HK-2 (cell line): Measurements from ENCODE around the gene TEX264.

Source experiments
- DNase-seq: peaks from one replicate; pipeline ENCODE4 v3.0.0-alpha.2; 2018; ENCODE audit not compliant: unreplicated experiment

TEX264 gene

DNA sequence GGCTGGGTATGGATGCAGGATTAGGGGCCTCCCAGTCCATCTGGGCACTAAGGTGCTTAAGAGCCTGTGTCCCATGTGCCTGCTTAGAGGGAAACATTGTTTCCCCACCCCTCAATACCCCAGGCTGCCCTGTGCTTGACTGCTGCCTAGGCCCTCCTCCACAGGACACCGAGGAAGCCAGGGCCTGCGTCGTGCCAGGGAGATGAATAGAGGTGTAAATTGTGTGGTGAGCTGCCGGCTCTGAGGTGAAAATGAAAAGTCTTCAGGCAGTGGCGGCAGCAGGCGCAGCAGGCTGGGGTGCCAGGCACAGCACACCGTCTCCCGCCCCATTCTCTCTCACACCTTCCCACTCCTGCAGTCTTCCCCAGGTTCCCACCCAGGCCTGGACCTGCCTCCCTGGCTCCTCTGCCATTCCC, 21.9 kb downstream of the TEX264 start:
- DNase-seq: no peak

DNA sequence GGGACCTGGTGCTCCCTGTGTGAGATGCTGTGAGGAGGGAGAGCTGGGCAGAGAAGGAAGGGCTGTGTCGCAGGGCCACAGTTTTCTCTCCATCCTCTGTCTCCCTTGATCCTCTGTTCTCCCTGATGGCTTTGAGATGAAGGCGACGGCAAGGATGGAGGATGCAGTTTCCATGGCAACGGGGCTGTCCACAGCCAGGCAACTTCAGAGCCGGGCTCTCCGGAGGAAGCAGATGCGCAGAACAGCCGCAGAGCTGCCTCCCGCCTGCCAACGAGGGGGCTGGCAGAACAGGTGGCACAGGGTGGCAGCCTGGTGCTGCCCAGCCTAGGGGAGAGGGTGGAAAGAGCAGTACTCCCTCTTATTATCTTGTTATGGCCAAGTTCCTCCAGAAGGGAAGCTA, 25.9 kb downstream of the TEX264 start:
- no peak for DNase-seq

DNA sequence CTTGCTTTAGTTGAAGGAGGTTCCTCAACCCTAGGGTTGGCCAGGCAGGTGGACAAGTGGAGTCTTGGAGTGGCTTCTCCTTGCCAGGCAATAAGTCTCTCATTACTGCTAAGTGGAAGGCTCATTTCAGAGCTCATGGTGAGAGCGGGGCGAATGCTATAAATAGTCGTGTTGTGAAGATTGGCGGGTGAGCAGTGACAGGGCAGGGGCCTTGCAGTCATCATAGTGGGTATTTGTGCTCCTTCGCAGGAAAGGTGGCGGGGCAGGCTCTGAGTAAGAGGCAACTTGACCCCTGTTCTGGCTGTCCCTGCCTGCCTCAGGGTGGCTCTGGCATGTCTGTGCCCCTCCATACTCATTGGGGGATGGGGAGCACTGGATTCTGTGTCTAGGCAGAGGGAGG, 27.2 kb downstream of the TEX264 start:
- no peak for DNase-seq

DNA sequence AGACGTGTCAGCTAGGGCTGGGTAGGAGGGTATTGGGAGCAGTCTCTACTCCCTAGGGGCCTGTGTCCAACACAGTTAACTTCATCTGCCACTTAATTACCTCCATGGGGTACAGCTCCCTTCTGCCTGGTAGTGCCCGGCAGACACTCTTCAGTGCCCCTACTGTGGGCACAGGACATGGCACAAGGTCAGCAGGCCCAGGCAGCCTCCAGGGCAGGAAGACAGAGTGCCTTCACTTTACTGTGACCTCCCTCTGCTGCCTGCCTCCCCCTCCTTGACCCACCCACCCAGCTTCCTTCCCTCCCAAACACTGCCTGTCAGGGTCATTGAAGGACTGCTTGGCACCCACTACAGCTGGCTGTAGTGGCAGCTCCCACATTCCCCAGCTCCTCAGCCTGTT, 29.4 kb downstream of the TEX264 start:
- DNase-seq: no peak

DNA sequence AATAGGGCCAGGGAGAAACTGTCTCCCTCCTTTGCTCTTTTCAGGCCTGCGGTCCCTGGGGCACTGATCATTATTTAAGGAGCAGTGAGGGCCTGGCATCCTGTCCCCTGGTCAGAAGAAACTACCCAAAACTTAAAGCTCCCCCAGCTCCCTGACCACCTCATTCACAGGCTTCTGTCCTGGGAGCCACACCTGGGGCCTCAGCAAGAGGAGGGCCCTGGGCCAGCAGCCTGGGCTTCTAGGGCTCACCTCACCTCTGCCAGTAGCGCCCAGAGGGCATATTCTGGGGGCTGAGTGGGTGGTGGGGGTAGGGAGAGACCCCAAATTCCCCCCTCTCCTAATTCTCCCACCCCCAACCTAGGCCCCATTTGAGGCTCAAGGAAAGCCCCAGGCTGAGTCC, 31.1 kb downstream of the TEX264 start:
- no peak for DNase-seq

DNA sequence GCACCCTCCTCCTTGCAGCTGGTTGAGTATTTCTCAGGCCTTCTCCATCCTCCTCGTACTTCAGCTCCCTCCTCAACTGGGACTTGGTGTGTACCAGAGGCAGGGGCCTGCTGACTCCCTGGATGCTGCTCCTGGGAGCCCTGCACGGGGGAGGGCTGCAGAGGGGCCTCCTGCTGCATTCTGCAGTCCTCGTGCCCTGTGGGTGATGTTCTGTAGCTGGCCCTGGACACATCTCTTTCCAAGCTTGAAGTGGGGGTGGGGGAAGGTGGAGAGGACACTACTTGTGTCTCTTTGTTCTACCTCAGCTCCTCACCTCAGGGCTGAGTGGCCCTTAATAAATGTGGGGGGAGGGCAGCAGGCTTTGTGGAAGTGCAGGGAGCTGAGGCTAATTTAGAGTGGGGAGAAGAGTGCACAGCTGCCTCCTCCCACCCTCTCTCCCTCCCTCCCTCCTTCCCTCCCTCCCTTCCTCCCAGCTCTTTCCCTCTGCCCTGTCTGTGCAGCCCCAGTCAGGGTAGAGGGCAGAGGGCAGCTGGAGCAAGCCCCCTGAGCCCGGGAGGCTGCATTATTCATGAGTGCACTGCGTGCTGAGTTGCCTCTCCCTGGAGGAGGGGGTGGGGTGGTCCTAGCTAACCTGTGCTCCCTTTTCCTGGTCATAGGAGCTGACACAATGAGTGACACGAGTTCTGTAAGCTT, 32.2 kb downstream of the TEX264 start:
- DNase-seq: no peak

DNA sequence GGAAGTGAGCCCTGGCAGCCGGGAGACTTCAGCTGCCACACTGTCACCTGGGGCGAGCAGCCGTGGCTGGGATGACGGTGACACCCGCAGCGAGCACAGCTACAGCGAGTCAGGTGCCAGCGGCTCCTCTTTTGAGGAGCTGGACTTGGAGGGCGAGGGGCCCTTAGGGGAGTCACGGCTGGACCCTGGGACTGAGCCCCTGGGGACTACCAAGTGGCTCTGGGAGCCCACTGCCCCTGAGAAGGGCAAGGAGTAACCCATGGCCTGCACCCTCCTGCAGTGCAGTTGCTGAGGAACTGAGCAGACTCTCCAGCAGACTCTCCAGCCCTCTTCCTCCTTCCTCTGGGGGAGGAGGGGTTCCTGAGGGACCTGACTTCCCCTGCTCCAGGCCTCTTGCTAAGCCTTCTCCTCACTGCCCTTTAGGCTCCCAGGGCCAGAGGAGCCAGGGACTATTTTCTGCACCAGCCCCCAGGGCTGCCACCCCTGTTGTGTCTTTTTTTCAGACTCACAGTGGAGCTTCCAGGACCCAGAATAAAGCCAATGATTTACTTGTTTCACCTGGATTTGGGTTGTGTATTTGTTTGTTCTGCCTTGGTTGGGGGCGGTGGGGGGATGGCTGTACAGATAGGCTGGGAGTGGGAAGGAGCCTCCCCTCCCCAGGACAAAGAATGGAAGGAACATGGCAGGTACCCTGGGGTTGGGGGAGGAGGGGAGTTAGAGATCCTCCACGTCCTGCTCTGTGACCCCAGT, 32.9 kb downstream of the TEX264 start:
- DNase-seq: no peak

DNA sequence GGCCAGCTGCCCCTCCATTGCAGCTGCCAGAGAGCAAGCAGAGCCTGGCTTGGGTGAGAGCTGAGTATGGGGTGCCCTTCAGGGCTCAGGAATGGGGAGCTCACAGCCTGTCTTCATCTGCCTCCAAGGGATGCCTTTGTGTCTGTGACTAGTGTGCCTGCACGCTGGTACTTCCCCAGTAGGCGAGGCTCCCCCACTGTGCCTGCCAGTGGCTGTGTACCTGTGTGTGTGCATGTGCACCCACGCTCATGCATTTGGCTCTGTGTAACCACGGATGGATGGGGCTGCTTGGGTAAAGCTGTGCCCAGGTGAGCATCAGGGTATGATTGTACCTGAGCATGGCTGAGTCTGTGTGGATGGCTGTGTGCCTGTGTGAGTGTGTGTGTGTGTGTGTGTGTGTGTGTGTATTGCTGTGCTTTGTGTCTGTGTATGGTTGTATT, 33.5 kb downstream of the TEX264 start:
- no peak for DNase-seq

DNA sequence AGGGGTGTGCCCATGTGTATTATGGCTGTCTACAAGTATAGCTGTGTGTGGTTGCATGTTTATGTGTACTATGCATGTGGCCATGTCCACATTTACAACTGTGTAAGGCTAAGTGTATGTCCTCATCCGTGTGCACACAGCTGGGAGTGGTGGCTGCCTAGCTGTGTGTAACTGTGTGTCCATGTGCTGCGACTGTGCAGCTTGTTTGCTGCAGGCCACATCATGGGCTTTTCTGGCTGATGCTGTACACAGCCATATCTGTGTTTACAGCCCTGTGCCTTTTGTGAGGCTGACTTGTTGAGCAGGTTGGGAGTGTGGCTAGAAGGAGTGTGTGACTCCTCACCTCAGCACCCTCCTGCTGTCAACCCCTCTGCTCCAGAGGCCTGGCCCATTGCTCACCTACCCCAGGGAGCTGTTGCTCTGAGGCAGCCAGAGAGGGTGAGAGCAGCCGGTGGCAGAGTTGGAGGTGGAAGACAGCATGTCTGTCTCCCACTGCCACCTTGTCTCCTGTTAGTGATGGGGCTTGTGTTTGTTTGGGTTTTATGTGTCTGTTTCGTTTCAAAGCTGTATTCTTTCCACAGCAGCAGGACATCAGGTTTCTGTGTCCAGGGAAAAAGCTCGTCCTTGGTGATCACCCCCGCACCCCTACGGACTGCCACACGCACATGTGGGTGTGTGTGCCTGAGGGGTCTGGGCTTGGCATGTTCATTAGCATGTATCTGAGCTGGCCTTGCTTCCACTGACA, 34.4 kb downstream of the TEX264 start:
- DNase-seq: no peak

DNA sequence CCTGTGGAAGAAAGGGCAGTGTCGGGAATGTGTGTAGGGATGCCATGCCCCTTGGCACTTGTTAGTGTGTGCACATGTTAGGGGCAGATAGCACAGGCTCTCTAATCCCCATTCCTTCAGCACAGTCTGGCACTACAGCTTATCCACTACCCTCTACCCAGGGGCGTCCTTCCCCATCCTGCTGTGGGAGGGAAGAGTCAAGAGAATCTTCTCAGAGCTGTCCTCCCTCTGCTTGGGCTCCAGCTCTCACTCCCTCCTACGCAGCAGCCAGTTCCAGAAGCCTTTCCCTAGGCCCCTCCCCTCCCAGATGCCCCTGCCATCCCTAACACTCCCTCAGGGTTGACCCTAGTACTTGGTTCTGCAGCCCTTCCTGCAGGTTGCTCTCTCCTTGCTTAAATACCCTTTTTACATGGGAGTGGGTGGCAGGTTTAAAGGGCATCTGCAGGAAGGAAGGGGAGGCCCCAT, 35.0 kb downstream of the TEX264 start:
- no peak for DNase-seq

DNA sequence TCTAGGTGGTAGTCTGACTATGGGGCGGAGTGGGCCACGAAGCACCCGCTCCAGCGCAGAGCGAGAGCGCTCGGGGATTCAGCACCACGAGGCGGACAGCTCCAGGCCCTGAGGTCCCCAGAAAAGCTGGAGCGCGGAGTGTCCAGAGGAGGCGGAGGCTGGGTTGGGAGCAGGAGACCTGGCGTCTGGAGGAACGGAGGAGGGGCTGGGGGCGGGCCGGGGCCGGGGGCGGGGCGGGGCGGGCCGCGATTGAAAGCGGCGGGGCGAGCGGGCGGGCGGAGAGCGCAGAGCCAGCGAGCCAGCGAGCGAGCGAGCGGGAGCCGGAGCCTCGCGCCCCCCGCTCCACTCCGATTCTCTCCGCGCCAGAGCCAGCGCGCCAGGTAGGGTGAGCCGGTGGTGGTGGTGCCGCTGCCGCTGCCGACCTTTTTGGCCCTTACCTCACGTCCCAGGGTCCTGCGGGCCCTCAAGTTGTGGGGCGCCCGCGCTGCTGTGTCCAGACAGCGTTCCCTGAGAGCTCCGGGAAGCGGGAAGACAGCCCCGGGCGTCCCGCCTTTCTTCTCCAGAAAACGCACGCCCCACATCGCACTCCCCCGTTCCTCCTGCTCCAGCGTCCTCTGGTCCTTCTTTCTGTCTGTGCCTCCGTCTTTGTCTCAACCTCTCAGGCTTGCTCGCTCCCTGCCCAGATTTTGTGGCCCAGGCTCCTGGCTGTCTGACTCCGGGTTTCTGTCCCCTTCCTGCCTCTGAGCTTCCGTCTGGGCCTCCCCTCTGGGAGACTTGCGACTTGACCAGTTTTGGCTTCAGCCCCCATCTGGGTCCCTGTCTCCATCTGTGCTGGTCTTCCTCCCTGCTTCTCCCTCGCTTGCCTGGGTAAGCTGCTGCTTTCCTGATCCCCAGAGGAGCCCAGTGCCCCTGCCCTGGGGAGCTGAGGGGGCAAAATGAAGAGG, 36.0 kb downstream of the TEX264 start, which contains the start of gene GRM2:
Gene GRM2, plus strand, starts transcription at position 281 of the 944 bp plus-strand sequence. CDS start 1,916 bp downstream, outside the sequence.
- DNase-seq: no peak

DNA sequence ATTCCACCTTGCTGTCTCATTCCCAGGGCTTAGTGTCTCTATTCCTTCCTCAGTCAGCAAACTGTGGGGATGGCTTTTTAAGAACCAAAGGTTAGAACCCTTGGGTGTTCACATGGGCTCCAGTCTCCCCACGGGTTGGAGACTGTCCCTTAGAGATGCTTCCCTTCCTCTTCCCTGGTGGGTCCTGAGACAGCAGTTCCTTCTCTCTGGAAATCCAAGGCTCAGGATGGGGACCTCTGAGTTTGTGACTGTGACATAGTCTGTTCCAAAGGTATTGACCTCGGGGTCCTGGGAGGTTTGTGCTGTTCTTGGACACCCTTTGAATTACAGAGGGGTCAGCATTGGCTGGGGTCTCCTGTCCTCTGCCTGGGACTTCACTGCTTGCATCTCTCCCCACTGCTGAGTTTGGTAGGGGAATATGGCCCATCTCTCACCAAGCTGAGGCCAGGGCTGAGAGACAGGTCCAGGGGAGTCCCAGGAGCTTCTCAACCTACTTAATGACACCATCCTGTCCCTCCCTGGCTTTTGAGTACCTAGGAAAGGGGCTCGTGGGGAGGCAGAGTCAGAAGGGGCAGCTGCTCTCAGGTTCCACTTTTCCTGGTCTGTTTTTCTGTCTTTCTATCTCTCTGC, 37.3 kb downstream of the TEX264 start:
- no peak for DNase-seq

DNA sequence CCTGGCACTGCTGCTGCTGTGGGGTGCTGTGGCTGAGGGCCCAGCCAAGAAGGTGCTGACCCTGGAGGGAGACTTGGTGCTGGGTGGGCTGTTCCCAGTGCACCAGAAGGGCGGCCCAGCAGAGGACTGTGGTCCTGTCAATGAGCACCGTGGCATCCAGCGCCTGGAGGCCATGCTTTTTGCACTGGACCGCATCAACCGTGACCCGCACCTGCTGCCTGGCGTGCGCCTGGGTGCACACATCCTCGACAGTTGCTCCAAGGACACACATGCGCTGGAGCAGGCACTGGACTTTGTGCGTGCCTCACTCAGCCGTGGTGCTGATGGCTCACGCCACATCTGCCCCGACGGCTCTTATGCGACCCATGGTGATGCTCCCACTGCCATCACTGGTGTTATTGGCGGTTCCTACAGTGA, 38.0 kb downstream of the TEX264 start:
- DNase-seq: no peak

DNA sequence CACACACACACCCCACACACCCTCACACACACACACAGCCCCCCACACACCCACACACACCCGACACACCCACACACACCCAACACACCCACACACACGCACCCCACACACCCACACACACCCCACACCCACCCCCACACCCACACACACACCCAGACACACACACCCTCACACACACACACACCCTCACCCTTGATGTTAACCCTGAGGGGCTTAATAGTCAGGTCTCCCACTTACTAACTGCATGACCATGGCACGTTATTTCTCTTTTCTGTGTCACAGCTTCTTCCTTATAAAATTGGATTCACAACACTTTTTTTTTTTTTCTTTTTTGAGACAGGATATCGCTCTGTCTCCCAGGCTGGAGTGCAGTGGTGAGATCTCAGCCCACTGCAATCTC, 38.6 kb downstream of the TEX264 start:
- DNase-seq: no peak

DNA sequence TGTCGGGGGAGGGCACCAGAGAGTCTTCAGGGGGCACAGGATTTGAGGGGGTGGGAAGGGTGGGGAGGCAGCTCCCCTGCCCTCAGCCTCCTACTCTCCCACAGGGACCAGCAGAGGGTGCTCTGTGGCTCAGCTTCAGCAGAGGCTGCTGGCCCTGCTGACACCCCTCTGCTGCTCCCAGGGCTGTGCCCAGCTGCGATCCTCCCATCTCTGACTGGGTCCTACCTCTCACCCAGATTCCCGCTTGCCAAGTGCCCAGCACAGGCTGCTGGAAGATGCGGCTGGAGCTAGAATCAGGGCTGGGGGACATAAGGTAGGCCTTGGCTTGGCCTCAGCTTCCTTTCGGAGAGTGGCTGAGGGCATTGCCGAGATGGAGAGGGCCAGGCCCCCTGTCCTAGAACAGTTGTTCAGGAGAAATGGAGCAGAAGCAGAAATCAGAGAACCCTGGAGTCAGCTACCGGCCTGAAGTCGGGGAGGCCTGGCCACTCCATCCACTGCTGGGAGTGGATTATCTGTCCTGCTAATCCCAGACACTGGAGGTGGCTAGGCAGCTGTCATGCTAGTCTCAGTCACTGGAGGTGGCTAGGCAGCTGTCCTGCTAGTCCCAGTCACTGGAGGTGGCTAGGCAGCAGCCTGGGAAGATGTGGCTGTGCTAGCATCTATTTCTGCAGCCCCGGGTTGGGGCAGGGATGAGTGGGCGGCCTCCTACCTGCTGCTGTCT, 39.7 kb downstream of the TEX264 start:
- DNase-seq: no peak

DNA sequence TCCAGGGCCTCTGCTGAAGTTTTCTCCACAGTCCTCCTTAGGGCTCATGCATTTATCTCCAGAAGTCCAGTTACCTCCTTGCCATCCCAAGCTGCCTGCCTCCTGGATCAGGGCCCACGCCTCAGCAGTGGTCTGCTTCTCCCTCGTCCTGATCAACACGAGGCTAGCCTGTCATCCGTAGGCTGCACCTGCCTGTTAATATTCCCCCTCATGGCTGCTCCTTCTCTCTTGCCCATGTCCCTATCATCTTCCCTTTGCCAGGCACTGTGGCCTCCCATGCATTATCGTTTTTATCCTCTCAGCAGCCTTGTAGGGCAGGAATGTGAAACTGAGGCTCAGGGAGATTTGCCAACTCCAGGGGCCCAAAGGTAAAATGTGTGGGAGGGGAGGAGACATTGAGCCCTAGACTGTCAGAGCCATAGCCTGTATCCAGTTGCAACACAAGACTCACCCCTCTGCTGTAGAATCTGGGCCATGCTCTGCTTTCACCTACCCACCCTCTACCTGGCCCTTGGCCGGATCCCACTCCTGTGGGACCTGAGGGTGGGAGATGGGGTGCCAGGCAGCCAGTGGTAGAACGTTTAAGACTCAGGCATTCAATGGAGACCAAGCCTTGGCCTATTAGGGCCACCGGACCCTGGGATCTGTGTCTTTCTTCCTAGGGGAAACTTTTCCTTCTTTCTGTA, 40.4 kb downstream of the TEX264 start:
- no peak for DNase-seq

DNA sequence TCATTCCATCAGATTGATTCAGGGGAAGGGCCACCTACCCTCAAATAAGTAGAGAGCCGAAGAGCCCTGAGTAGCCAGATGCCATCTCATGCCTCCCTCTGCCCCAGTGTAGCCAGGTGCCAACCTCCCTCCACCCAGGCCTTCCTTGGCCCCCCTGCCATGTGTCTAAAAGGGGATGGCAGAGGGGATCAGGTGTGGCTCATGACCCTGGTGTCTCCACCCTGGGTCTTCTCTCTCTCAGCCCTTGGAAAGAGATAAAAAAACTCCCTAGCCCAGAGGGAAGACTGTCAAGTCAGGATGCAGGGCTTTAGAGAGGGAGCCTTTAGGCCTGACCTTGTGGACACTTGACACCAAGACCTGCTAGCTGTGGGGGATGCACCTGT, 41.0 kb downstream of the TEX264 start:
- no peak for DNase-seq

DNA sequence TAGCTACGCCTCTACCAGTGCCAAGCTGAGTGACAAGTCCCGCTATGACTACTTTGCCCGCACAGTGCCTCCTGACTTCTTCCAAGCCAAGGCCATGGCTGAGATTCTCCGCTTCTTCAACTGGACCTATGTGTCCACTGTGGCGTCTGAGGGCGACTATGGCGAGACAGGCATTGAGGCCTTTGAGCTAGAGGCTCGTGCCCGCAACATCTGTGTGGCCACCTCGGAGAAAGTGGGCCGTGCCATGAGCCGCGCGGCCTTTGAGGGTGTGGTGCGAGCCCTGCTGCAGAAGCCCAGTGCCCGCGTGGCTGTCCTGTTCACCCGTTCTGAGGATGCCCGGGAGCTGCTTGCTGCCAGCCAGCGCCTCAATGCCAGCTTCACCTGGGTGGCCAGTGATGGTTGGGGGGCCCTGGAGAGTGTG, 41.5 kb downstream of the TEX264 start:
- DNase-seq: no peak

DNA sequence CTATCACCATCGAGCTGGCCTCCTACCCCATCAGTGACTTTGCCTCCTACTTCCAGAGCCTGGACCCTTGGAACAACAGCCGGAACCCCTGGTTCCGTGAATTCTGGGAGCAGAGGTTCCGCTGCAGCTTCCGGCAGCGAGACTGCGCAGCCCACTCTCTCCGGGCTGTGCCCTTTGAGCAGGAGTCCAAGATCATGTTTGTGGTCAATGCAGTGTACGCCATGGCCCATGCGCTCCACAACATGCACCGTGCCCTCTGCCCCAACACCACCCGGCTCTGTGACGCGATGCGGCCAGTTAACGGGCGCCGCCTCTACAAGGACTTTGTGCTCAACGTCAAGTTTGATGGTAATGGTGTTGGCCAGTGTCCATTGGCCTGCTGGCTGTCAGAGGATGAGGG, 41.9 kb downstream of the TEX264 start:
- DNase-seq: no peak
